Measurements from ENCODE around the gene NANP. TPM values are rescaled to one million over a fixed set of nuclear protein-coding genes. Genes with fewer than 3 reads are reported as not detected.
"Not testable (repeated sequence)": the region's sequence is repeated elsewhere in the genome, so short reads cannot be mapped to it uniquely, and the experiment has no call there.

NANP gene
- total RNA-seq, 2 donors from 2014 or later, result 2.6 to 9.6 TPM

- 82 to 90% methylated on average over 2 of the region's 2 CpGs for WGBS, 2 donors
- intact Hi-C loops (cut with DNase I), result no loop called here
Observed at GRCh38 chr20:25601659-25602058, 22.2 kb downstream of the NANP start.

GRCh38 chr20:25600632-25601031 lies 23.2 kb downstream of the NANP start:
- Histone ChIP-seq H3K9me3 (no peaks in the 10 kb centered on the region), H3K27ac (no peak overlapping the region), H3K4me1 (no peaks in the 10 kb centered on the region), H3K36me3 (replicated peaks in 1 of 2; ENCODE audit: insufficient read depth in 1 of 2, low read depth in 2 of 2) (no peaks in the 10 kb centered on the region), H3K4me3 (no peak overlapping the region), H3K27me3 (no peaks in the 10 kb centered on the region)
- ATAC-seq (no peak), DNase-seq (no peak)
- intact Hi-C loops (cut with DNase I), result no loop called here
- 79 to 80% methylated on average over 10 of the region's 10 CpGs for WGBS, 2 donors
- TF ChIP-seq CTCF (IDR thresholded peaks at IDR 0.05), result no peak
- no peak for TF ChIP-seq POLR2A (IDR thresholded peaks at IDR 0.05)

More at GRCh38 chr20:25601659-25602058, 22.2 kb downstream of the NANP start:
- DNase-seq (no peak), ATAC-seq (no peak)
- H3K36me3 ChIP-seq (replicated peaks in 1 of 2; ENCODE audit: insufficient read depth in 1 of 2, low read depth in 2 of 2), result no peaks in the 10 kb centered on the region
- no peaks in the 10 kb centered on the region for H3K9me3 ChIP-seq
- no peaks in the 10 kb centered on the region for H3K27me3 ChIP-seq
- no peaks in the 10 kb centered on the region for H3K4me1 ChIP-seq
- H3K4me3 ChIP-seq, result no peak overlapping the region
- no peak overlapping the region for H3K27ac ChIP-seq
- TF ChIP-seq POLR2A (IDR thresholded peaks at IDR 0.05) (no peak), CTCF (IDR thresholded peaks at IDR 0.05) (no peak)

GRCh38 chr20:25592135-25592852 lies 31.5 kb downstream of the NANP start:
- Histone ChIP-seq H3K4me3 (no peak overlapping the region), H3K27me3 (no peaks in the 10 kb centered on the region), H3K4me1 (no peaks in the 10 kb centered on the region), H3K36me3 (replicated peaks in 1 of 2; ENCODE audit: insufficient read depth in 1 of 2, low read depth in 2 of 2) (no peaks in the 10 kb centered on the region), H3K27ac (no peak overlapping the region), H3K9me3 (no peaks in the 10 kb centered on the region)
- ATAC-seq, result no peak
- intact Hi-C loops (cut with DNase I), result no loop called here
- 55 to 58% methylated on average over 9 of the region's 9 CpGs for WGBS, 2 donors
- DNase-seq, result no peak
- TF ChIP-seq POLR2A (IDR thresholded peaks at IDR 0.05), result no peak
- no peak for TF ChIP-seq CTCF (IDR thresholded peaks at IDR 0.05)

- H3K4me3 ChIP-seq; DNase-seq; intact Hi-C loops (cut with DNase I); H3K27ac ChIP-seq; H3K36me3 ChIP-seq (replicated peaks in 1 of 2; ENCODE audit: insufficient read depth in 1 of 2, low read depth in 2 of 2); ATAC-seq; H3K4me1 ChIP-seq; H3K9me3 ChIP-seq; H3K27me3 ChIP-seq: not testable (repeated sequence)
- 89 to 97% methylated on average over 4 of the region's 4 CpGs for WGBS, 2 donors
Observed at GRCh38 chr20:25590778-25591177, 33.0 kb downstream of the NANP start.

- ATAC-seq (no peak), DNase-seq (no peak)
- H3K9me3 ChIP-seq, result no peaks in the 10 kb centered on the region
- TF ChIP-seq POLR2A (IDR thresholded peaks at IDR 0.05), result no peak
- TF ChIP-seq CTCF (IDR thresholded peaks at IDR 0.05), result no peak
- WGBS, 2 donors, result 86 to 91% methylated on average over 7 of the region's 7 CpGs
- H3K27ac ChIP-seq, result no peak overlapping the region
- H3K4me1 ChIP-seq, result peaks cover 9% of the 10 kb centered on the region
- no peak overlapping the region for H3K4me3 ChIP-seq
- no peaks in the 10 kb centered on the region for H3K27me3 ChIP-seq
- intact Hi-C loops (cut with DNase I), result no loop called here
- H3K36me3 ChIP-seq (replicated peaks in 1 of 2; ENCODE audit: insufficient read depth in 1 of 2, low read depth in 2 of 2), result no peaks in the 10 kb centered on the region
Observed at GRCh38 chr20:25588491-25588890, 35.3 kb downstream of the NANP start.
